Hematopoietic multipotent progenitor cell treated with erythropoietin and hydrocortisone succinate and interleukin-3 and kit ligand, for 8 days (in vitro differentiated cells): ENCODE data around the gene REEP5.
"Not testable (repeated sequence)": the region's sequence is repeated elsewhere in the genome, so short reads cannot be mapped to it uniquely, and the experiment has no call there.

Source experiments
- DNase-seq: peaks from one replicate; pipeline ENCODE4 v3.0.0-alpha.2; 2015

Gene REEP5

GRCh38 chr5:112931473-112931872 lies 9.4 kb upstream of the REEP5 start:
- DNase-seq, result no peak

- DNase-seq, result no peak
Measured at GRCh38 chr5:112930082-112930344, 8.0 kb upstream of the REEP5 start.

DNA sequence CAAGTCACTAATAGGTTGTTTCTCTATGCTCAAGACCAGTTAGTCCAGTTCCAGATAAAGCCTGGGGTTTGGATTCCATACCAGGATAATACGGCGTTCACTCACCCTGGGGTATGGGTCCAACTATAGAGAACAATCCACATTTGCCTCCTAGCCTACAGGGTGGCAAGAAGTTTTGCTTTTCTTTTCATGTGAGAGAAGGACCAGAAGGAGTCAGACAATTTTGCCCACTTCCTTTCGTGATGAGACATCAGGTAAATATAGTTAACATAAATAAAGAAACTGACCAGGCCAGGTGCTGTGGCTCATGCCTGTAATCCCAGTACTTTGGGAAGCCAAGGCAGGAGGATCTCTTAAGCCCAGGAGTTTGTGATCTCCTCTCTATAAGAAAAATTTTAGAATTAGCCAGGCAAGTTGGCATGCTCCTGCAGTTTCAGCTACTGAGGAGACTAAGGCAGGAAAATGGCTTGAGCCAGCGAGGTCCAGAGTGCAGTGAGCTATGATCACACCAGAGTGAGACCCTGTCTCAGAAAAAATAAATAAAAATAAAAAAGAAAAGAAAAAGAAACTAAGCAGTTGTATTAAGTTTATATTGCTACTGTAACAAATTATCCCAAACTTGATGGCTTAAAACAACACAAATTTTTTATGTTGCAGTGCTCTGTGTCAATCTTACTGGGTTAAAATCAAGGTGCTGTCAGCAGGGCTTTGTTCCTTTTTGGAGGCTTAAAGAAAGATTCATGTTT lies 7.5 kb upstream of the REEP5 start:
- no peak for DNase-seq

- no peak for DNase-seq
Measured at GRCh38 chr5:112923988-112924387, 2.0 kb upstream of the REEP5 start.

GRCh38 chr5:112923148-112923917 lies 1.3 kb upstream of the REEP5 start:
- DNase-seq, result peak; percentile 30

DNA sequence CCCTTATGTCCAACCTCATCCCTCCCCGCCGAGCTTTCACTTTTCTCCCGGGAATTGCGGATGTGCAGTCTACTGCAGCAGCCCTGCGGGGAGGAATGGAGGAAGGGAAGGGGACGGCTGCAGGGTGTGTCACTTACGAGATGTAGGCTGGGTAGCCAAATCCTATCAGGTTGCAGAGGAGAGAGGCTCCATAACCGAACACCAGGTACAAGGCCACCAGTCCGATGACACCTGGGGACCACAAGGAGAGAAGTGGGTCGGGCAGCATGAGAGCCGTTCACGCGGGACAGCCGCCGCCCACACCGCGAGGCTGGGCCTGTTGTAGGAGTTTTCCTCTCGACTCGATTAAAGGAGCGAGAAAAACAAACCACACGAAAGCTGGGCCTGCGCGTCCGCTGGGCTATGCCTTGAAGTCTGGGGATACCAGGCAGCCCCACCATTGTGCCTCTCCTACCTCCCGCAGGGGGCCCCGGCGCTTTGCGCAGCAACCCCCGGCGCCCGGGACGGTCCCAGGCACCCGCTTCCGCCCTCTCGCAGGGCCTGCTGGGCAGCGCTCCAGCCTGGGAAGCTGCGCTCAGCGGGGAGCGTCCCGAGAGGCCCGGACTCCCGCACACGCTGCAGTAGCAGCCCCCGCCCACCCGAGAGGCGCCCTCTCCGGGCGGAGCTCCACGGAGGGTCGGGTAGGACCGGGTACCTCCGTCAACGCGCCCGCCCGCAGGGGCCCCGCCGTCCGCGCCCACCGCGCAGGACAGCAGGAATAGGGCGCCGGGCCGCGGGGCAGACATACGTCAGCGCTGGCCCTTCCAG lies 798 bp downstream of the REEP5 start:
- peak; percentile 60 for DNase-seq

DNA sequence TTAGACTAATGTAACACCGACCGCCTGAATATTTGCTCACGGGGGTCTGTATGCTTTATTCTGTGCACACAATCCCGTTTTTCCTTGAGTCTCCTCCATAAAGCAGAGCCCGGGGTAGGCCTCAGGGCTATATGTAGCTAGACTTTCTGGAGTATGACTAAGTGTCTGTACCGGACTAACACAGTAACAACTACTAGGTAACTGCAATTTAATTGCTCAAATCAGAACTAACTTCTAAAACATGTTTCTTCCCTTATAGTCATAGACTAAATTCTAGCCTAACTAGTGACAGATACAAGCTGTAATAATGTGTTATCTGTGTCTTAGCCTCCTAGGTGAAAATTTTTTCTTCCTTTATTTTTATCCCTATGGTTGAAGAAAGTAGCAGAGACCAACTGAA lies 2.1 kb downstream of the REEP5 start:
- no peak for DNase-seq

GRCh38 chr5:112918679-112919078 lies 3.3 kb downstream of the REEP5 start:
- DNase-seq, result no peak

DNA sequence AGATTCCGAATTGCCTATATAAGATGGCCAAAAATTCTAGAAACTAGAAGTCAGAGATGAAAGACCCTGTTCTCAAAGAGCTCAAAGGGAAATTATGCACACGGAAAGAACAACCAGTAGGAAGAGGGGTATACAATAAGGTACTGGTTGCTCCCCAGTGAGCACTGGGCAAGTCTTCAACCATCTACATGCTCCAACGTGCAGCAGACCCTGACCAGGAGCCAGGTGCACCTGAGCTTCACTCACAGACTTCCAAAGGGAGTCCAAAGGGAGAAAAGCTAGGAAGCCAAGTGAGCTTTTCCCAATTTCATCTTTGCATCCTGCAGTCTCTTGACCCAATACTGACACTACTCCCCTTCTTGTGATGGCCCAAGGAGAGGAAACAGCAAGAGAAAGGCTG lies 3.9 kb downstream of the REEP5 start:
- no peak for DNase-seq

DNA sequence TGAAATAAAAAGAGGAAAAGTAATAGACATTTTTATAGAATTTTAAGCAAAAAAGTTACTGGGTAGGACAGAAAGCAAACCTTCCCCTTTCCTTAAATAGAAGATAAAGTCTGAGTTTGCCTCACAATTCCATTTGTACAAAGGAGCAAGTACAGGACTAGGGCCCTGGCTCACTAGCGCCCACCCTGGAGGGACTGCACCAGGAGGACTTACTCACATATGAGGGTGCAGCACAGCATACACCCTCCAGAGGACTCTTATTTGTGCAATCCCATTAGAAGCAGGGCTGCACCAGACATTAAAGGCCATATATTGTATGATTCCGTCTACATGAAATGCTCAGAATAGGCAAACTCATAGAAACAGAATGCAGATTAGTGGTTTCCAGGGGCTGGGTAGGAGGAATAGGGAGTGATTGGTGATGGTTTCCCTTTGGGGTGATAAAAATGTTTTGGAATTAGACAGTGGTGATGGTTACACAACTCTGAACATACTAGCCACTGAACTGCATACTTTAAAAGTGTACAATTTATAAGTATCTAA lies 4.5 kb downstream of the REEP5 start:
- DNase-seq, result peak; percentile 47

- DNase-seq, result no peak
Measured at GRCh38 chr5:112915831-112916230, 6.2 kb downstream of the REEP5 start.

GRCh38 chr5:112914584-112914983 lies 7.4 kb downstream of the REEP5 start:
- DNase-seq, result peak; percentile 49

GRCh38 chr5:112910529-112910928 lies 11.5 kb downstream of the REEP5 start:
- DNase-seq, result no peak

GRCh38 chr5:112908854-112909253 lies 13.2 kb downstream of the REEP5 start:
- DNase-seq, result no peak

GRCh38 chr5:112907166-112907631 lies 14.8 kb downstream of the REEP5 start:
- no peak for DNase-seq

GRCh38 chr5:112906637-112907036 lies 15.4 kb downstream of the REEP5 start:
- DNase-seq, result no peak

- not testable (repeated sequence) for DNase-seq
Measured at GRCh38 chr5:112904996-112905395, 17.0 kb downstream of the REEP5 start.

GRCh38 chr5:112902561-112902960 lies 19.5 kb downstream of the REEP5 start:
- no peak for DNase-seq

DNA sequence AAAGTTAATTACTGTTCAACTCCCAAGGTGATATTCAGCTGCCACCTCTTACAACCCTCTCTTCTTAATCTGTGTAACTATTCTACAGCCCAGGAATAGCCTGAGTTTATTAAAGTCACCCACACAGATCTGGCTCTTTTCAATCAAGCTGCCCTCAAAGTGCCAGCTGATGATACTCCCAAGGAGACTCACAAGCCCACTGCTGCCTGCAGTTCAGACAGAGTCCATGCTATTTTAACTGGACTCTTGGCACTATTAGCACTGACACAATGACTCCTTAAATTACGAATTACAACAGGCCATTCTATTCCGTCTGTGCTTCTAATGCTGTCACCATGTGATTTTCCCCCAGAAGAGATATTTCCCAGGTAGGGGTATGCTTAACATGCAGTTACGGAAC lies 26.3 kb downstream of the REEP5 start:
- DNase-seq, result no peak

- DNase-seq, result no peak
Measured at GRCh38 chr5:112892776-112893175, 29.3 kb downstream of the REEP5 start.

DNA sequence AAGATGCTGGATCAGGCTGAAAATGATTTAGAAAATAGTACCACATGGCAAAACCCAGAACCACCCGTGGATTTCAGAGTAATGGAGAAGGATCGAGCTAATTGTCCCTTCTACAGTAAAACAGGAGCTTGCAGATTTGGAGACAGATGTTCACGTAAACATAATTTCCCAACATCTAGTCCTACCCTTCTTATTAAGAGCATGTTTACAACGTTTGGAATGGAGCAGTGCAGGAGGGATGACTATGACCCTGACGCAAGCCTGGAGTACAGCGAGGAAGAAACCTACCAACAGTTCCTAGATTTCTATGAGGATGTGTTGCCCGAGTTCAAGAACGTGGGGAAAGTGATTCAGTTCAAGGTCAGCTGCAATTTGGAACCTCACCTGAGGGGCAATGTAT lies 30.0 kb downstream of the REEP5 start:
- not testable (repeated sequence) for DNase-seq

- no peak for DNase-seq
Measured at GRCh38 chr5:112886975-112887374, 35.1 kb downstream of the REEP5 start.

DNA sequence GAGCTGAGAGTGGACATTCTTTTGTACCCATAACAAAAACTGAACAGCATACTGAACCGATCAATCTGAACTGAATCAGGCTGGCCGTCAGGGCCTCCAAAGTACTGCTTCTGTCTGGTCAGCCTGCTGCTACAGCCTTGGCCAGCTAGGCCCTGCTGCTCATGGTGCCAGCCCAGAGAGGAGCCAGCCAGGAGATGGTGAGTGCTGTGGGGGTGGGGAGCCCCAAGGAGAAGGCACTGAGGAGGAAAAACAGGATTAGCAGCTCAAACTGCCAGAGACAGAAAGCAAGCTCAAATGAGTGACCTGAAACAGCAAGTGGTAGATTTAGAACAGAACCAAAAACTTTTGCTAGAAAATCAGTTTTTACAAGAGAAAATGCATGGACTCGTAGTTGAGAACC lies 37.0 kb downstream of the REEP5 start:
- DNase-seq, result no peak
